Measurements from ENCODE around the gene ACOX1.

Gene ACOX1

GRCh38 chr17:75942473-75942872 is 36.5 kb downstream of the ACOX1 start:
- no peak for DNase-seq
- Histone ChIP-seq H3K27me3 (replicated peaks) (no peaks in the 10 kb centered on the region), H3K27ac (no peak overlapping the region), H3K4me3 (ENCODE audit: low read depth, low read length) (no peak overlapping the region), H3K36me3 (replicated peaks) (peaks cover 14% of the 10 kb centered on the region)
- in situ Hi-C loops (cut with HindIII; ENCODE audit: low pct_ligation_motif_present, low sequenced_read_pairs): no loop called here
- TF ChIP-seq CTCF (IDR thresholded peaks at IDR 0.05; ENCODE audit: low read depth, low read length, missing control alignments): no peak

GRCh38 chr17:75941442-75941819 is 37.5 kb downstream of the ACOX1 start:
- no peak for DNase-seq
- Histone ChIP-seq H3K27me3 (replicated peaks) (no peaks in the 10 kb centered on the region), H3K4me3 (ENCODE audit: low read depth, low read length) (peak overlapping the region; percentile 80), H3K36me3 (replicated peaks) (peaks cover 7% of the 10 kb centered on the region), H3K27ac (no peak overlapping the region)
- TF ChIP-seq CTCF (IDR thresholded peaks at IDR 0.05; ENCODE audit: low read depth, low read length, missing control alignments): no peak
- in situ Hi-C loops (cut with HindIII; ENCODE audit: low pct_ligation_motif_present, low sequenced_read_pairs): no loop called here

GRCh38 chr17:75940727-75941441 is 38.1 kb downstream of the ACOX1 start, which contains the start of gene FBF1:
Gene FBF1 (minus strand): TSS chr17:75941042. CDS start chr17:75938149, 2,893 bp downstream.
- Histone ChIP-seq H3K36me3 (replicated peaks) (peaks cover 2% of the 10 kb centered on the region), H3K27me3 (replicated peaks) (no peaks in the 10 kb centered on the region), H3K4me3 (ENCODE audit: low read depth, low read length) (peak within 1 kb of the TSS; percentile 80), H3K27ac (peak within 1 kb of the TSS; percentile 46)
- DNase-seq: peak; percentile 89
- in situ Hi-C loops (cut with HindIII; ENCODE audit: low pct_ligation_motif_present, low sequenced_read_pairs): no loop called here
- peak; percentile 5 for TF ChIP-seq CTCF (IDR thresholded peaks at IDR 0.05; ENCODE audit: low read depth, low read length, missing control alignments)

- no peaks in the 10 kb centered on the region for H3K27me3 ChIP-seq (replicated peaks)
- H3K36me3 ChIP-seq (replicated peaks): no peaks in the 10 kb centered on the region
- DNase-seq: no peak
- no peak overlapping the region for H3K4me3 ChIP-seq (ENCODE audit: low read depth, low read length)
- no peak for TF ChIP-seq CTCF (IDR thresholded peaks at IDR 0.05; ENCODE audit: low read depth, low read length, missing control alignments)
- in situ Hi-C loops (cut with HindIII; ENCODE audit: low pct_ligation_motif_present, low sequenced_read_pairs): no loop called here
- H3K27ac ChIP-seq: no peak overlapping the region
Measured at GRCh38 chr17:75937652-75938051, 41.3 kb downstream of the ACOX1 start.

GRCh38 chr17:75933808-75934207 is 45.2 kb downstream of the ACOX1 start:
- Histone ChIP-seq H3K27ac (no peak overlapping the region), H3K27me3 (replicated peaks) (no peaks in the 10 kb centered on the region), H3K36me3 (replicated peaks) (no peaks in the 10 kb centered on the region), H3K4me3 (ENCODE audit: low read depth, low read length) (no peak overlapping the region)
- DNase-seq: no peak
- TF ChIP-seq CTCF (IDR thresholded peaks at IDR 0.05; ENCODE audit: low read depth, low read length, missing control alignments): no peak
- in situ Hi-C loops (cut with HindIII; ENCODE audit: low pct_ligation_motif_present, low sequenced_read_pairs): no loop called here

GRCh38 chr17:75932852-75933251 is 46.1 kb downstream of the ACOX1 start:
- Histone ChIP-seq H3K27ac (no peak overlapping the region), H3K4me3 (ENCODE audit: low read depth, low read length) (no peak overlapping the region), H3K36me3 (replicated peaks) (no peaks in the 10 kb centered on the region), H3K27me3 (replicated peaks) (no peaks in the 10 kb centered on the region)
- no peak for DNase-seq
- in situ Hi-C loops (cut with HindIII; ENCODE audit: low pct_ligation_motif_present, low sequenced_read_pairs): no loop called here
- TF ChIP-seq CTCF (IDR thresholded peaks at IDR 0.05; ENCODE audit: low read depth, low read length, missing control alignments): no peak
